GM23248 (cell line): ENCODE data around the gene SLC2A1. TPM values are rescaled to one million over a fixed set of nuclear protein-coding genes. Genes with fewer than 3 reads are reported as not detected.
A peak's percentile ranks its signal among the peaks of the same experiment; 100 is the strongest.

Experiments
- DNase-seq: peaks from one replicate; pipeline ENCODE4 v3.0.0-alpha.2; 2015
- H2AFZ ChIP-seq: fragments of 200-600 bp; sonication (generic); 2 replicates; pipeline ENCODE4 v1.6.1; 2016; ENCODE audit warnings: antibody characterized with exemption
- H3F3A ChIP-seq: fragments of 200-600 bp; sonication (generic); 2 replicates; pipeline ENCODE4 v1.6.1; 2016; ENCODE audit warnings: mild to moderate bottlenecking, antibody characterized with exemption, mixed run types; ENCODE audit not compliant: insufficient read depth
- H3K27ac ChIP-seq: fragments of 200-600 bp; sonication (generic); 2 replicates; pipeline ENCODE4 v1.5.1; 2016; ENCODE audit warnings: mild to moderate bottlenecking
- H3K27me3 ChIP-seq: fragments of 200-600 bp; sonication (generic); replicated peaks from 2 replicates; pipeline ENCODE4 v1.6.1; 2016; ENCODE audit warnings: mild to moderate bottlenecking; ENCODE audit not compliant: insufficient read depth
- H3K36me3 ChIP-seq: fragments of 200-600 bp; sonication (generic); 2 replicates; pipeline ENCODE4 v1.6.1; 2016; ENCODE audit warnings: low read depth, mild to moderate bottlenecking
- H3K4me1 ChIP-seq: fragments of 200-600 bp; sonication (generic); 2 replicates; pipeline ENCODE4 v1.6.1; 2016; ENCODE audit warnings: mild to moderate bottlenecking; ENCODE audit not compliant: insufficient read depth
- H3K4me2 ChIP-seq: fragments of 200-600 bp; sonication (generic); one replicate; pipeline ENCODE4 v1.6.1; 2016; ENCODE audit warnings: mild to moderate bottlenecking; ENCODE audit not compliant: unreplicated experiment
- H3K4me3 ChIP-seq: fragments of 200-600 bp; sonication (generic); 2 replicates; pipeline ENCODE4 v1.5.1; 2016; ENCODE audit warnings: mild to moderate bottlenecking
- H3K79me2 ChIP-seq: fragments of 200-600 bp; sonication (generic); 2 replicates; pipeline ENCODE4 v1.6.1; 2016; ENCODE audit warnings: mild to moderate bottlenecking; ENCODE audit not compliant: insufficient read depth
- H3K9ac ChIP-seq: fragments of 200-600 bp; sonication (generic); 2 replicates; pipeline ENCODE4 v1.6.1; 2016; ENCODE audit warnings: mild to moderate bottlenecking
- H3K9me2 ChIP-seq: fragments of 200-600 bp; sonication (generic); 2 replicates; pipeline ENCODE4 v1.6.1; 2016; ENCODE audit warnings: mixed run types, mild to moderate bottlenecking, moderate library complexity; ENCODE audit not compliant: insufficient read depth
- H3K9me3 ChIP-seq: fragments of 200-600 bp; sonication (generic); one replicate; pipeline ENCODE4 v1.6.1; 2017; ENCODE audit warnings: low read depth
- H4K20me1 ChIP-seq: fragments of 200-600 bp; sonication (generic); 2 replicates; pipeline ENCODE4 v1.6.0; 2016; ENCODE audit not compliant: insufficient read depth
- EZH2 ChIP-seq: fragments of 200-600 bp; sonication (generic); IDR thresholded peaks from 2 replicates; pipeline ENCODE4 v1.6.1; 2018; ENCODE audit warnings: antibody characterized with exemption, mild to moderate bottlenecking; ENCODE audit not compliant: insufficient read depth, poor library complexity, severe bottlenecking
- EZH2phosphoT487 ChIP-seq: fragments of 200-600 bp; sonication (generic); IDR thresholded peaks from 2 replicates; pipeline ENCODE4 v1.6.1; 2018; ENCODE audit warnings: antibody characterized with exemption, moderate library complexity, mild to moderate bottlenecking, low read depth; ENCODE audit not compliant: insufficient read depth
- WGBS, 2 experiments: methylation state at CpG; one replicate each; pipeline ENCODE4 v1.1.6; 2015 to 2017; ENCODE audit warnings: low lambda C conversion rate in 2 of 2, low coverage in 1 of 2; ENCODE audit errors: missing lambda C conversion rate in 2 of 2; 5-methylcytosine and 5-hydroxymethylcytosine counted together
- in situ Hi-C: fragments of 300-500 bp; cut with MboI; formaldehyde crosslinking; loops from 2 replicates; pipeline ENCODE4 v1.15.0; 2020
- polyA plus RNA-seq: library from polyadenylated mRNA; unstranded; fragments of >200 nt; fragmentation: Nextera tagmentation; extraction: Ambion mirVana; gene quantifications from 2 replicates; pipeline ENCODE4 v1.2.1, GENCODE V29; 2016
- total RNA-seq: library from RNA; depleted of rRNA; stranded (reverse); fragments of >200 nt; shearing (Covaris generic); gene quantifications from 2 replicates; pipeline ENCODE4 v1.2.3, GENCODE V29; 2014

SLC2A1 gene
- total and polyA plus RNA-seq, 2 experiments from 2014 or later, result 142 to 315 TPM

GRCh38 chr1:42931108-42931539 lies 27.5 kb downstream of the SLC2A1 start:
- H3K27ac ChIP-seq, result no peak overlapping the region
- no peaks in the 10 kb centered on the region for H4K20me1 ChIP-seq
- TF ChIP-seq EZH2, result no peak
- TF ChIP-seq EZH2phosphoT487, result no peak
- in situ Hi-C loops, result no loop called here
- H3K4me3 ChIP-seq, result no peak overlapping the region
- peaks cover 7% of the 10 kb centered on the region for H3K4me1 ChIP-seq
- peaks cover 65% of the 10 kb centered on the region for H3K79me2 ChIP-seq
- H3K9ac ChIP-seq, result no peak overlapping the region
- WGBS, 2 experiments, result 95 to 96% methylated on average over 7 of the region's 7 CpGs
- DNase-seq, result peak; percentile 50
- H2AFZ ChIP-seq, result no peak overlapping the region
- peaks cover 36% of the 10 kb centered on the region; the same call in 1 of the 2 replicates for H3K36me3 ChIP-seq
- no peak overlapping the region for H3K4me2 ChIP-seq
- no peaks in the 10 kb centered on the region for H3K9me2 ChIP-seq
- H3K9me3 ChIP-seq, result no peaks in the 10 kb centered on the region
- H3F3A ChIP-seq, result peaks cover 4% of the 10 kb centered on the region
- no peaks in the 10 kb centered on the region for H3K27me3 ChIP-seq

GRCh38 chr1:42930178-42931107 lies 28.2 kb downstream of the SLC2A1 start:
- Histone ChIP-seq H2AFZ (no peak overlapping the region), H3K4me3 (no peak overlapping the region), H3K4me2 (no peak overlapping the region), H4K20me1 (no peaks in the 10 kb centered on the region), H3K27ac (no peak overlapping the region), H3K36me3 (peaks cover 43% of the 10 kb centered on the region), H3K27me3 (no peaks in the 10 kb centered on the region), H3K4me1 (no peaks in the 10 kb centered on the region; the same call in 1 of the 2 replicates), H3K79me2 (peaks cover 58% of the 10 kb centered on the region), H3K9me3 (no peaks in the 10 kb centered on the region), H3K9me2 (no peaks in the 10 kb centered on the region), H3K9ac (no peak overlapping the region), H3F3A (peaks cover 11% of the 10 kb centered on the region)
- no peak for TF ChIP-seq EZH2phosphoT487
- in situ Hi-C loops, result no loop called here
- 98% methylated on average over 25 of the region's 25 CpGs for WGBS, 2 experiments
- DNase-seq, result no peak

GRCh38 chr1:42929434-42930177 lies 29.1 kb downstream of the SLC2A1 start:
- H3K79me2 ChIP-seq, result peaks cover 50% of the 10 kb centered on the region
- in situ Hi-C loops, result no loop called here
- H3K27me3 ChIP-seq, result no peaks in the 10 kb centered on the region
- H3K4me1 ChIP-seq, result no peaks in the 10 kb centered on the region; the same call in 1 of the 2 replicates
- no peak overlapping the region for H3K4me2 ChIP-seq
- TF ChIP-seq EZH2phosphoT487 (no peak), EZH2 (no peak)
- H2AFZ ChIP-seq, result no peak overlapping the region
- peaks cover 17% of the 10 kb centered on the region for H3F3A ChIP-seq
- peaks cover 47% of the 10 kb centered on the region for H3K36me3 ChIP-seq
- H3K9ac ChIP-seq, result no peak overlapping the region
- H3K9me2 ChIP-seq, result no peaks in the 10 kb centered on the region
- no peak overlapping the region for H3K27ac ChIP-seq
- H3K9me3 ChIP-seq, result no peaks in the 10 kb centered on the region
- WGBS, 2 experiments, result 96% methylated on average over 22 to 26 of the region's 26 CpGs
- H4K20me1 ChIP-seq, result no peaks in the 10 kb centered on the region
- H3K4me3 ChIP-seq, result no peak overlapping the region
- no peak for DNase-seq

GRCh38 chr1:42928859-42929258 lies 29.8 kb downstream of the SLC2A1 start:
- WGBS, 2 experiments, result 98 to 100% methylated on average over 13 of the region's 13 CpGs
- H3K4me2 ChIP-seq, result no peak overlapping the region
- no peak overlapping the region for H2AFZ ChIP-seq
- no peaks in the 10 kb centered on the region for H4K20me1 ChIP-seq
- in situ Hi-C loops, result no loop called here
- no peaks in the 10 kb centered on the region for H3K9me3 ChIP-seq
- no peak overlapping the region for H3K9ac ChIP-seq
- H3K9me2 ChIP-seq, result no peaks in the 10 kb centered on the region
- H3K27ac ChIP-seq, result no peak overlapping the region
- no peaks in the 10 kb centered on the region; the same call in 1 of the 2 replicates for H3K4me1 ChIP-seq
- peaks cover 42% of the 10 kb centered on the region for H3K79me2 ChIP-seq
- TF ChIP-seq EZH2phosphoT487 (no peak), EZH2 (no peak)
- H3F3A ChIP-seq, result peaks cover 17% of the 10 kb centered on the region
- DNase-seq, result no peak
- peaks cover 47% of the 10 kb centered on the region for H3K36me3 ChIP-seq
- no peaks in the 10 kb centered on the region for H3K27me3 ChIP-seq
- H3K4me3 ChIP-seq, result no peak overlapping the region
